Tibial nerve (tissue), 4 donors: Measurements from ENCODE around the gene NAIF1.

Experiments used
- EP300 ChIP-seq, 2 donors: sonication (generic); formaldehyde crosslinking; IDR thresholded peaks; one replicate each; pipeline ENCODE4 v1.6.1; 2017; ENCODE audit warnings: antibody characterized with exemption in 2 of 2, mild to moderate bottlenecking in 1 of 2
- POLR2A ChIP-seq, 2 donors: fragments of 450-650 bp; IDR thresholded peaks; one replicate each; pipeline ENCODE4 v1.6.1; 2017; ENCODE audit warnings: antibody characterized with exemption in 2 of 2, mild to moderate bottlenecking in 2 of 2, moderate library complexity in 2 of 2
- TF ChIP-seq, protein P1 (sequence below), 5 experiments: fragments of 200-600 bp in 3 of 5; fragments of 450-650 bp in 2 of 5; sonication (generic) in 3 of 5; IDR thresholded peaks; one replicate each; pipeline ENCODE4 v1.5.1; 2016 to 2019; ENCODE audit warnings: antibody characterized with exemption in 5 of 5, mild to moderate bottlenecking in 3 of 5, moderate library complexity in 2 of 5

DNA sequence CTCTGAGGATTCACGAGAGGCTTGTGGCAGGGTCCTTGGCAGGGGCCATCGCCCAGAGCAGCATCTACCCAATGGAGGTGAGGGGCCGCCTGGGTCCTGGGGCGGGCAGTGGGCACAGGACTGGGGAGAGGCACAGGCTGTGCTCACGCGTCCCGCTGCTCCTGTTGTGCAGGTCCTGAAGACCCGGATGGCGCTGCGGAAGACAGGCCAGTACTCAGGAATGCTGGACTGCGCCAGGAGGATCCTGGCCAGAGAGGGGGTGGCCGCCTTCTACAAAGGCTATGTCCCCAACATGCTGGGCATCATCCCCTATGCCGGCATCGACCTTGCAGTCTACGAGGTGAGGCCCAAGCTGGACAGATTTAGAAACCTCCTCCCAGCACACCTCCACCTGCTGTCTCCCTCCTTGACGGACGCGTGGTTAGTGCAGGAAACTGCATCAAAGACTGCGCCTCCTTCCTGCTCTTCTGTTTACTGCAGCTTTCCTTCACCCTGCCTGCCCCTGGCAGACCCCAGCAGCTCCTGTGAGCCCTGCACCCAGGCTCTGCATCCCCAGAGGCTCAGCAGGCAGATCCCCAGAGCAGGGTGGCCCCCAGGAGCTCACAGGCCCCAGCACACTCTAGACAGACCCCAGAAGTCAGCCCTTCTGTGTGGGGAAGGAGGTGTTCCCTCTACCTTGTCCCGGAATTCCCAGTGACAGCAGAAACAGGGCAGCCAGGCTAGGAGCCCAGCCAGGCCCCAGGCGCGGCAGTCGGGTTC is 39.2 kb upstream of the NAIF1 start:
- TF ChIP-seq, protein P1, sequence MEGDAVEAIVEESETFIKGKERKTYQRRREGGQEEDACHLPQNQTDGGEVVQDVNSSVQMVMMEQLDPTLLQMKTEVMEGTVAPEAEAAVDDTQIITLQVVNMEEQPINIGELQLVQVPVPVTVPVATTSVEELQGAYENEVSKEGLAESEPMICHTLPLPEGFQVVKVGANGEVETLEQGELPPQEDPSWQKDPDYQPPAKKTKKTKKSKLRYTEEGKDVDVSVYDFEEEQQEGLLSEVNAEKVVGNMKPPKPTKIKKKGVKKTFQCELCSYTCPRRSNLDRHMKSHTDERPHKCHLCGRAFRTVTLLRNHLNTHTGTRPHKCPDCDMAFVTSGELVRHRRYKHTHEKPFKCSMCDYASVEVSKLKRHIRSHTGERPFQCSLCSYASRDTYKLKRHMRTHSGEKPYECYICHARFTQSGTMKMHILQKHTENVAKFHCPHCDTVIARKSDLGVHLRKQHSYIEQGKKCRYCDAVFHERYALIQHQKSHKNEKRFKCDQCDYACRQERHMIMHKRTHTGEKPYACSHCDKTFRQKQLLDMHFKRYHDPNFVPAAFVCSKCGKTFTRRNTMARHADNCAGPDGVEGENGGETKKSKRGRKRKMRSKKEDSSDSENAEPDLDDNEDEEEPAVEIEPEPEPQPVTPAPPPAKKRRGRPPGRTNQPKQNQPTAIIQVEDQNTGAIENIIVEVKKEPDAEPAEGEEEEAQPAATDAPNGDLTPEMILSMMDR (IDR thresholded peaks at IDR 0.05) = no peak
- no peak for TF ChIP-seq POLR2A (IDR thresholded peaks at IDR 0.05)
- no peak for TF ChIP-seq EP300 (IDR thresholded peaks at IDR 0.05)
